ENCODE measurements around the gene LRRC32. TPM values are rescaled to one million over a fixed set of nuclear protein-coding genes. Genes with fewer than 3 reads are reported as not detected.

The LRRC32 gene
- total and polyA plus RNA-seq, 9 of the 15 experiments (the other 6 are each of a cell fraction or from before 2014, with no cell fraction given): 0.10 to 0.50 (median 0.19) TPM; not detected in 5

DNA sequence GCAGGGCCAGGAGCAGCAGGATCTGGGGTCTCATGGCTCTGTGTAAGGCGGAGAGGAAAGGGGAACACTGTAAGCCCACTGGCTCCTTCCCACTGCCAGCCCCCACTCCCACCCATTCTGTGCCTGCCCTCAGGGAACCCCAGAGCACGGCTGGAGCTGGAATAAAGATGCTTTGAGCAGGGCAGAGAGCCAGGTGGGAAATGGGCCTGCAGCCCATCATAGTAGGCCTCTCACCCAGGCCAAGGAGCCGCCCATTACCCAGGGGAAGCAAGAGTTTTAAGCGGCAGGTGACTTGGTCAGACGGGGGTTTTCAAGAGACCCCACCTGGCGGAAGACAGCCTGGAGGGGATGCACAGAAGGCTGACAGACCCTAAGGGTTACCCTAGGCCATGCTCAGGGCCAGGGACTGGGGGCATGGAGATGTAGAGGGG lies 4.6 kb downstream of the LRRC32 start:
- DNase-seq (ENCODE audit: extremely low read depth in 1 of 4, low spot score in 3 of 4) (no peak), FAIRE-seq (no peak), ATAC-seq (no peak)
- WGBS (ENCODE audit: insufficient coverage, low coverage, missing lambda C conversion rate): 76% methylated on average over 6 of the region's 6 CpGs
- 0 out of 2 replicates have a peak, but pooled peaks cover 10% of the 10 kb centered on the region for H4K20me1 ChIP-seq (replicated peaks; ENCODE audit: control insufficient read depth, insufficient read depth, low read length)
- no peak overlapping the region for H3K4me2 ChIP-seq (ENCODE audit: insufficient read depth, low read length)
- in situ Hi-C loops (cut with MboI): no loop called here
- no peaks in the 10 kb centered on the region for H3K79me2 ChIP-seq (ENCODE audit: control insufficient read depth, insufficient read depth, low read length)
- H3K9me3 ChIP-seq (replicated peaks; ENCODE audit: control insufficient read depth, insufficient read depth, low read depth, low read length): no peaks in the 10 kb centered on the region
- H3K4me3 ChIP-seq: no peak overlapping the region
- no peak overlapping the region for H2AFZ ChIP-seq (ENCODE audit: low read depth, low read length)
- H3K9ac ChIP-seq (ENCODE audit: insufficient read depth in 1 of 2, low read depth in 2 of 2, low read length in 2 of 2): peak overlapping the region in 1 of 2 experiments; percentile 61; a peak in 2 of 4 replicates
- no TSS peak for BruUV-seq (replicated peaks)
- H3K4me1 ChIP-seq (replicated peaks in 1 of 2; ENCODE audit: control insufficient read depth in 2 of 2, insufficient read depth in 2 of 2, low read length in 2 of 2): peaks cover 18 to 34% of the 10 kb centered on the region in 2 experiments; a peak in 4 of 5 replicates
- TF ChIP-seq CBFB (CRISPR knock-in tag; IDR thresholded peaks at IDR 0.05): no peak
- no peak for TF ChIP-seq TCF3 (CRISPR knock-in tag; IDR thresholded peaks at IDR 0.05)
- TF ChIP-seq ZNF263 (CRISPR knock-in tag; IDR thresholded peaks at IDR 0.05; ENCODE audit: borderline replicate concordance): no peak
- TF ChIP-seq NONO (IDR thresholded peaks at IDR 0.05; ENCODE audit: low read depth in 2 of 2, low read length in 1 of 2): no peak
- TF ChIP-seq ZNF551 (CRISPR knock-in tag; IDR thresholded peaks at IDR 0.05): no peak
- no peak for TF ChIP-seq FOXM1 (IDR thresholded peaks at IDR 0.05; ENCODE audit: low read depth)
- TF ChIP-seq FOXM1 (CRISPR knock-in tag; IDR thresholded peaks at IDR 0.05; ENCODE audit: low read depth): no peak
- TF ChIP-seq ZBTB5 (IDR thresholded peaks at IDR 0.05): no peak
- TF ChIP-seq, protein P1, sequence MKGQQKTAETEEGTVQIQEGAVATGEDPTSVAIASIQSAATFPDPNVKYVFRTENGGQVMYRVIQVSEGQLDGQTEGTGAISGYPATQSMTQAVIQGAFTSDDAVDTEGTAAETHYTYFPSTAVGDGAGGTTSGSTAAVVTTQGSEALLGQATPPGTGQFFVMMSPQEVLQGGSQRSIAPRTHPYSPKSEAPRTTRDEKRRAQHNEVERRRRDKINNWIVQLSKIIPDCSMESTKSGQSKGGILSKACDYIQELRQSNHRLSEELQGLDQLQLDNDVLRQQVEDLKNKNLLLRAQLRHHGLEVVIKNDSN (CRISPR knock-in tag; IDR thresholded peaks at IDR 0.05): no peak
- TF ChIP-seq, protein P2, sequence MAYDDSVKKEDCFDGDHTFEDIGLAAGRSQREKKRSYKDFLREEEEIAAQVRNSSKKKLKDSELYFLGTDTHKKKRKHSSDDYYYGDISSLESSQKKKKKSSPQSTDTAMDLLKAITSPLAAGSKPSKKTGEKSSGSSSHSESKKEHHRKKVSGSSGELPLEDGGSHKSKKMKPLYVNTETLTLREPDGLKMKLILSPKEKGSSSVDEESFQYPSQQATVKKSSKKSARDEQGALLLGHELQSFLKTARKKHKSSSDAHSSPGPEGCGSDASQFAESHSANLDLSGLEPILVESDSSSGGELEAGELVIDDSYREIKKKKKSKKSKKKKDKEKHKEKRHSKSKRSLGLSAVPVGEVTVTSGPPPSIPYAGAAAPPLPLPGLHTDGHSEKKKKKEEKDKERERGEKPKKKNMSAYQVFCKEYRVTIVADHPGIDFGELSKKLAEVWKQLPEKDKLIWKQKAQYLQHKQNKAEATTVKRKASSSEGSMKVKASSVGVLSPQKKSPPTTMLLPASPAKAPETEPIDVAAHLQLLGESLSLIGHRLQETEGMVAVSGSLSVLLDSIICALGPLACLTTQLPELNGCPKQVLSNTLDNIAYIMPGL (CRISPR knock-in tag; IDR thresholded peaks at IDR 0.05): no peak
- no peak for TF ChIP-seq ZNF584 (CRISPR knock-in tag; IDR thresholded peaks at IDR 0.05; ENCODE audit: low read depth)
- TF ChIP-seq BHLHE40 (IDR thresholded peaks at IDR 0.05; ENCODE audit: low read length): no peak
- TF ChIP-seq KDM5B (IDR thresholded peaks at IDR 0.05; ENCODE audit: insufficient replicate concordance, low read depth, low read length): no peak
- ChIA-PET POLR2A (no interaction called here), CTCF (ENCODE audit: low intra/inter-chr PET ratio) (no interaction called here)
- H3K9me1 ChIP-seq (ENCODE audit: control insufficient read depth, insufficient read depth, low read length): no peaks in the 10 kb centered on the region
- H3K36me3 ChIP-seq (ENCODE audit: control insufficient read depth, insufficient read depth, low read length): no peaks in the 10 kb centered on the region
- peaks cover 12 to 19% of the 10 kb centered on the region in 2 experiments for H3K27me3 ChIP-seq (ENCODE audit: control insufficient read depth in 2 of 2, insufficient read depth in 2 of 2, low read length in 2 of 2)
- H3K27ac ChIP-seq (ENCODE audit: extremely low read depth, low read depth, low read length): no peak overlapping the region
- intact Hi-C loops (cut with micrococcal nuclease): no loop called here
